Thoracic aorta (tissue), 2 donors: ENCODE data around the gene PLEKHH1. TPM values are rescaled to one million over a fixed set of nuclear protein-coding genes. Genes with fewer than 3 reads are reported as not detected.

Experiments used
- ATAC-seq: fragments of 150-250 bp; one replicate; pipeline ENCODE4 v1.8.0; 2017; ENCODE audit warnings: low read depth; ENCODE audit not compliant: insufficient number of reproducible peaks, low FRiP score
- DNase-seq: peaks from one replicate; pipeline ENCODE4 v3.0.0-alpha.2; 2020; ENCODE audit warnings: low spot score
- H3K27ac ChIP-seq, 2 donors: fragments of 200-600 bp; sonication (generic); 1 replicate in 1 of 2; 2 replicates in 1 of 2; pipeline ENCODE4 v1.5.1; 2016; ENCODE audit warnings: mild to moderate bottlenecking in 2 of 2, moderate library complexity in 2 of 2
- H3K27me3 ChIP-seq: fragments of 200-600 bp; sonication (generic); replicated peaks from 2 replicates; pipeline ENCODE4 v1.6.0; 2016; ENCODE audit warnings: mild to moderate bottlenecking; ENCODE audit not compliant: insufficient read depth
- H3K36me3 ChIP-seq: fragments of 200-600 bp; sonication (generic); one replicate; pipeline ENCODE4 v1.5.1; 2016
- H3K4me1 ChIP-seq, 2 donors: fragments of 200-600 bp; sonication (generic); 1 replicate in 1 of 2; 2 replicates in 1 of 2; pipeline versions ENCODE4 v1.5.1 to v1.6.0; 2016; ENCODE audit warnings: low read depth in 2 of 2, mild to moderate bottlenecking in 1 of 2; ENCODE audit not compliant: control insufficient read depth in 1 of 2
- H3K4me3 ChIP-seq: fragments of 200-600 bp; sonication (generic); 2 replicates; pipeline ENCODE4 v1.5.1; 2016; ENCODE audit warnings: mild to moderate bottlenecking
- H3K9me3 ChIP-seq: fragments of 200-600 bp; sonication (generic); 2 replicates; pipeline ENCODE4 v1.5.1; 2016
- total RNA-seq, 2 donors: library from RNA; depleted of rRNA; stranded (reverse); fragments of >200 nt; gene quantifications; one replicate each; pipeline versions ENCODE4 v1.1.0 to v1.2.3, GENCODE V29; 2016
- TF ChIP-seq, protein P1 (sequence below): fragments of 200-600 bp; sonication (generic); IDR thresholded peaks from one replicate; pipeline ENCODE4 v1.5.1; 2019; ENCODE audit warnings: antibody characterized with exemption

PLEKHH1 gene
- total RNA-seq, 2 donors from 2014 or later: 1.4 to 3.8 TPM

DNA sequence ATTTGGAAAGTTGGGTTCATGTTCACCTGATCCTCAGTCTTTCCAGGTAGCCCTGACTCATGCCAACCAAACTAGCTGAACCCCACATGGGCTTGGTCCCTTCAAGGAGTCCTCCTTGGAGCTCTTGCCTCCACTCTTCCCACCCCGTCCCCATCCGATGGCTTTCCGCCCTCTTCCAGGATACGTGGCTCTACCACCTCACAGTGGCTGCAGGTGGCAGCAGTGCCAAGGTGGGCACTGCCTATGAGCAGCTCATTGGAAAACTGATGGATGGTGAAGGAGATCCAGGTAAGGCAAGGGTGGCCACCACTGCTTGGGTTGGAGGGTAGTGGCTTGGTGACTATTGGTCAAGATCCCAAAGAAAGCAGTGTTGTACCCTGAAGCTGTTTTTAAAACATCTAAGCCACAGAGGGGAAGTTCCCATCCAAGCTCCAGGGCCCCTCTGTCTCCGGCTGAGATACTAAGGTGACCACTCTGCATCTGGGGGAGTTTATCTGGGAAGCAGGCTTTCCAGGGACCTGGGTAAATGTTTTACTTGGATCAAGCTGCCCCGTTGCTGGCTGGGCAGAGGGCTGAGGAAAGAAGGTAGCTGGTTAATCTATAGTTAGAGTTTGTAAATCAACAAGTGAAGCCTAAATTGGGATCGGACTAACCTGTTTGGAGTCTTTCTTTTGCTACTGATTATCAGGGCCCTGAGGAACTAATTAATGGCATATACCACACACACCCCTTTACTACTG, 43.3 kb downstream of the PLEKHH1 start:
- H3K4me3 ChIP-seq: no peak overlapping the region
- DNase-seq (no peak), ATAC-seq (no peak)
- H3K27me3 ChIP-seq: no peaks in the 10 kb centered on the region
- H3K4me1 ChIP-seq: no peaks in the 10 kb centered on the region
- H3K9me3 ChIP-seq: no peaks in the 10 kb centered on the region
- no peaks in the 10 kb centered on the region for H3K36me3 ChIP-seq
- H3K27ac ChIP-seq: no peak overlapping the region
- TF ChIP-seq, protein P1, sequence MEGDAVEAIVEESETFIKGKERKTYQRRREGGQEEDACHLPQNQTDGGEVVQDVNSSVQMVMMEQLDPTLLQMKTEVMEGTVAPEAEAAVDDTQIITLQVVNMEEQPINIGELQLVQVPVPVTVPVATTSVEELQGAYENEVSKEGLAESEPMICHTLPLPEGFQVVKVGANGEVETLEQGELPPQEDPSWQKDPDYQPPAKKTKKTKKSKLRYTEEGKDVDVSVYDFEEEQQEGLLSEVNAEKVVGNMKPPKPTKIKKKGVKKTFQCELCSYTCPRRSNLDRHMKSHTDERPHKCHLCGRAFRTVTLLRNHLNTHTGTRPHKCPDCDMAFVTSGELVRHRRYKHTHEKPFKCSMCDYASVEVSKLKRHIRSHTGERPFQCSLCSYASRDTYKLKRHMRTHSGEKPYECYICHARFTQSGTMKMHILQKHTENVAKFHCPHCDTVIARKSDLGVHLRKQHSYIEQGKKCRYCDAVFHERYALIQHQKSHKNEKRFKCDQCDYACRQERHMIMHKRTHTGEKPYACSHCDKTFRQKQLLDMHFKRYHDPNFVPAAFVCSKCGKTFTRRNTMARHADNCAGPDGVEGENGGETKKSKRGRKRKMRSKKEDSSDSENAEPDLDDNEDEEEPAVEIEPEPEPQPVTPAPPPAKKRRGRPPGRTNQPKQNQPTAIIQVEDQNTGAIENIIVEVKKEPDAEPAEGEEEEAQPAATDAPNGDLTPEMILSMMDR: no peak

DNA sequence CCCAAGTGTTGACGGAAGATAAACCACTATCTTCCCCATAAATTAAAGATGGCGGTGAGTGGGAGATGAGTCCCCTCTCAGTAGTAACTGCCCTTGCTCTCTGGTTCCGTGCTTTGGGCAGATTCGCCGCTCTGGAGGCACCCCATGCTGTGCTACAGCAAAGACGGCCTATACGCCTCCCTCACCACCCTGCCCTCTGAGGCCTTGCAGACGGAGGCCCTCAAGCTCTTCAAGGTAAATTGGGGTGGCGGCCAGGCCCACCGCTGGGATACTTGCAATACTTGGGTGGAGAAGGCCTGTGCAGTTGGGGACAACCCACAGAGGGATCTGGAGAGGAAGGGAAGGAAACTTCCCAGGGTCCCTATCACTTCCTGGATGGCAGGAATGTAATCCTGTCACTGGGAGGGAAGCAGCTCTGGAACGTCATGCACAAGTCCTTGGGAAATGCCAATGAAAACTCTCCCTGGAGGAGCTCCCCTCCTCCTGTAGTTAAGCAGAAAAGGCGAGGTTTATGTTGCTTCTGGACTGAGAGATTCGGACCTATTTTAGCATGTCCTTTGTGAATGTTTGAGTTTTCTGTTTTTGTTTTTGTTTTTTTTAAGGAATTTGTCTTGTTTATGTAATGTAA, 44.2 kb downstream of the PLEKHH1 start:
- Histone ChIP-seq H3K4me3 (no peak overlapping the region), H3K27me3 (no peaks in the 10 kb centered on the region), H3K9me3 (no peaks in the 10 kb centered on the region), H3K36me3 (peaks cover 5% of the 10 kb centered on the region), H3K27ac (no peak overlapping the region), H3K4me1 (no peaks in the 10 kb centered on the region)
- ATAC-seq (no peak), DNase-seq (no peak)
- TF ChIP-seq, protein P1: no peak

DNA sequence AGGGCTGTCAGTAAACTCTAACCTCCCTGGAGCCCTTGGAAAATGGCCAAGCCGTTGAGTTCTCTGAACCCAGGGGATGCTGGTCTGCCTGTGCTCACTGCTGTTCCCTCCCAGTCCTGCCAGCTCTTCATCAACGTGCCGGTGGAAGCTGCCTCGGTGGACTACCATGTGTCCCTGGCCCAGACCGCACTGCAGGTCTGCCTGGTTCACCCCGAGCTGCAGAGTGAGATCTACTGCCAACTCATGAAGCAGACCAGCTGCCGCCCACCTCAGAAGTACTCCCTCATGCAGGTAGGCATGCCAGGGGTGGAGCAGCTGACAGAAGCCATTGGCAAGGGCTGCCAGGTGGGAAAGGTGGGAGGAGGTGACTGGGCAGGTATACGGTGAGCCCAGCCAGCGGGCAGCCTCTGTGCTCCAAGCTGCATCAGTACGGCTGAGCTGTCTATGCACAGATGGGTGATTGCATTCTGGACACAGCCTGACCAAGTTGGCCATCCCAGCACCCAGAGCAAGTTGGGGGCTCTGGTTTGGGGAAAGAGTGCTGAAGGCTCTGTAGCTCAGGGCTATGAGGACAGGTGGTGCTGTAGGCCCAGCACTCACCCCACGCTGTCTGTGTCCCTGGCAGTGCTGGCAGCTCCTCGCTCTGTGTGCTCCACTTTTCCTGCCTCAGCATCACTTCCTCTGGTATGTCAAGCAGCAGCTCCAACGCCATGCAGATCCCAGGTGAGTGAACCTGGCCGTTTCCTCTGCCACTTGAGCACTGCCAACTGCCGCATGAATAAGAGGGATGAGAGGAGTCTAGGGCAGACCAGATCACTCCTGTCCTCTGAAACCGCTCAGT, 45.0 kb downstream of the PLEKHH1 start:
- DNase-seq: no peak
- H3K27ac ChIP-seq: no peak overlapping the region
- H3K9me3 ChIP-seq: no peaks in the 10 kb centered on the region
- no peaks in the 10 kb centered on the region for H3K4me1 ChIP-seq
- no peak for ATAC-seq
- no peak overlapping the region for H3K4me3 ChIP-seq
- H3K36me3 ChIP-seq: peaks cover 5% of the 10 kb centered on the region
- TF ChIP-seq, protein P1: no peak
- no peaks in the 10 kb centered on the region for H3K27me3 ChIP-seq

DNA sequence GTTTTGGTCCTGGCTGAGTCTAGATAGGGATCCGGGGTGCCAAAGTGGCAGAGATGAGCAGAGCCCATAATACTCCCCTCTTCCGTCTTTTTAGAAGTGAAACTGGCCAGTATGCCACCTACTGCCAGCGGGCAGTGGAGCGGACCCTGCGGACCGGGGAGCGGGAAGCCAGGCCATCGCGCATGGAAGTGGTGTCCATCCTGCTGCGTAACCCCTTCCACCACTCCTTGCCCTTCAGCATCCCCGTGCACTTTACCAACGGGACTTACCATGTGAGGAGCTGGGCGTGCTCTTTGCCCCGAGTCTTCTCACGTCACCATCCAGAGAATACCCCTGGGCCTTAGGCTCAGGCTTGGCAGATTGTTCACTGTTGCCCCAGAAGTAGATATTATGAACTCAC, 46.0 kb downstream of the PLEKHH1 start:
- Histone ChIP-seq H3K4me1 (no peaks in the 10 kb centered on the region), H3K36me3 (peaks cover 5% of the 10 kb centered on the region), H3K27ac (no peak overlapping the region), H3K9me3 (no peaks in the 10 kb centered on the region), H3K27me3 (no peaks in the 10 kb centered on the region), H3K4me3 (no peak overlapping the region)
- TF ChIP-seq, protein P1: no peak
- DNase-seq: no peak
- ATAC-seq: no peak

DNA sequence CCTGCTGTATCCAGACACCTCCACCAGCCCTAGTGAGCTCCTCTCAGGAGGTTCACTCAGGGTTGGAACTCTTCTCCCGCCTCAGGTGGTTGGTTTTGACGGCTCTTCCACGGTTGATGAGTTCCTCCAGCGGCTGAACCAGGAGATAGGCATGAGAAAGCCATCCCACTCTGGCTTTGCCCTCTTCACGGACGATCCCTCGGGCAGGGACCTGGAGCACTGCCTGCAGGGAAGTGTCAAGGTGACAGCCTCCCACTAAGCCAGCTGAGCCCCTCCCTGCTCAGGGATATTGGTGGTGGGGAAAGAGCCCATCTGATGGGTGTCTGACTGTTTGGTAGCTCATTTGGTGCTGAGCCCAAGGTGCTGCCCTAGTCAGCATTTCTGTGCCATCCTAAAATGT, 46.5 kb downstream of the PLEKHH1 start:
- ATAC-seq (no peak), DNase-seq (no peak)
- Histone ChIP-seq H3K27ac (no peak overlapping the region), H3K27me3 (no peaks in the 10 kb centered on the region), H3K9me3 (no peaks in the 10 kb centered on the region), H3K4me3 (no peak overlapping the region), H3K4me1 (no peaks in the 10 kb centered on the region), H3K36me3 (peaks cover 5% of the 10 kb centered on the region)
- TF ChIP-seq, protein P1: no peak
